Ammon's horn (tissue), 1 donor: ENCODE measurements around the gene LCE1B.

Experiments used
- DNase-seq: peaks from one replicate; pipeline ENCODE4 v3.0.0-alpha.2; 2016; ENCODE audit warnings: low spot score

Gene LCE1B

DNA sequence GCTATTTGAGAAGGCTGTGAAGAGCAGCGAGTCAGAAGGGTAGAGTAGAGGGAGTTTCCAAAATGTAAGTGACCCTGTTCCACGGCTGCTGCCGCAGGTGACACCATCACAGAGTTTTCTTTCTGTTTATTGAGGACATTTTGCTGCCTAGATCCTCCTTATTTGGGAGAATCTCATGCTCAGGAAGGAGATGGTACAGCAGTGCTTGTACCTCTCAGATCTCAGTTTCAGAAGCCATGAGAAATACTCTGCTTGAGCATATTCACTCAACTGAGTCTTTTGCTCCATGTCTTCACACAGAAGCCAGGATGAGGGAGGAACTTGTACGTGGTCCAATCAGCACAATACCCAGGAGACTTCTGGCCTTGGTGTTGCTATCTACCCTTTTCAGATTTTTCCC is 49.6 kb downstream of the LCE1B start:
- DNase-seq, result no peak
